SK-N-MC (cell line): ENCODE results near the gene MED6.

Experiments used
- DNase-seq: peaks from one replicate; pipeline ENCODE4 v3.0.0-alpha.2; 2011; ENCODE audit warnings: low read depth, low spot score
- H3K27ac ChIP-seq: fragments of 200-600 bp; sonication (generic); 2 replicates; pipeline ENCODE4 v1.5.1; 2016; ENCODE audit warnings: mixed run types
- H3K36me3 ChIP-seq: fragments of 200-600 bp; sonication (generic); 2 replicates; pipeline ENCODE4 v1.6.1; 2017; ENCODE audit warnings: antibody characterized with exemption, low read length, mixed read lengths; ENCODE audit not compliant: insufficient read depth
- H3K4me3 ChIP-seq: fragments of 200-600 bp; sonication (generic); 2 replicates; pipeline ENCODE4 v1.5.1; 2016
- H3K9ac ChIP-seq: fragments of 200-600 bp; sonication (generic); 2 replicates; pipeline ENCODE4 v1.8.0; 2017; ENCODE audit warnings: mixed run types, mixed read lengths; ENCODE audit not compliant: insufficient read length
- H3K9me3 ChIP-seq: fragments of 200-600 bp; sonication (generic); 2 replicates; pipeline ENCODE4 v1.6.1; 2017; ENCODE audit warnings: low read depth, mild to moderate bottlenecking, antibody characterized with exemption, low read length, moderate library complexity, mixed read lengths
- EZH2 ChIP-seq: fragments of 200-600 bp; sonication (generic); IDR thresholded peaks from one replicate; pipeline ENCODE4 v1.6.1; 2017; ENCODE audit warnings: antibody characterized with exemption
- FOXP2 ChIP-seq: optimal IDR thresholded peaks from 2 replicates; pipeline ENCODE3; 2011; ENCODE audit warnings: mild to moderate bottlenecking, moderate library complexity; ENCODE audit not compliant: insufficient read depth; ENCODE audit errors: extremely low read length, control extremely low read depth
- POLR2AphosphoS5 ChIP-seq: IDR thresholded peaks from 2 replicates; pipeline ENCODE4 v1.6.1; 2012; ENCODE audit warnings: mild to moderate bottlenecking, low read depth, low read length, borderline replicate concordance

MED6 gene, protein sequence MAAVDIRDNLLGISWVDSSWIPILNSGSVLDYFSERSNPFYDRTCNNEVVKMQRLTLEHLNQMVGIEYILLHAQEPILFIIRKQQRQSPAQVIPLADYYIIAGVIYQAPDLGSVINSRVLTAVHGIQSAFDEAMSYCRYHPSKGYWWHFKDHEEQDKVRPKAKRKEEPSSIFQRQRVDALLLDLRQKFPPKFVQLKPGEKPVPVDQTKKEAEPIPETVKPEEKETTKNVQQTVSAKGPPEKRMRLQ

DNA sequence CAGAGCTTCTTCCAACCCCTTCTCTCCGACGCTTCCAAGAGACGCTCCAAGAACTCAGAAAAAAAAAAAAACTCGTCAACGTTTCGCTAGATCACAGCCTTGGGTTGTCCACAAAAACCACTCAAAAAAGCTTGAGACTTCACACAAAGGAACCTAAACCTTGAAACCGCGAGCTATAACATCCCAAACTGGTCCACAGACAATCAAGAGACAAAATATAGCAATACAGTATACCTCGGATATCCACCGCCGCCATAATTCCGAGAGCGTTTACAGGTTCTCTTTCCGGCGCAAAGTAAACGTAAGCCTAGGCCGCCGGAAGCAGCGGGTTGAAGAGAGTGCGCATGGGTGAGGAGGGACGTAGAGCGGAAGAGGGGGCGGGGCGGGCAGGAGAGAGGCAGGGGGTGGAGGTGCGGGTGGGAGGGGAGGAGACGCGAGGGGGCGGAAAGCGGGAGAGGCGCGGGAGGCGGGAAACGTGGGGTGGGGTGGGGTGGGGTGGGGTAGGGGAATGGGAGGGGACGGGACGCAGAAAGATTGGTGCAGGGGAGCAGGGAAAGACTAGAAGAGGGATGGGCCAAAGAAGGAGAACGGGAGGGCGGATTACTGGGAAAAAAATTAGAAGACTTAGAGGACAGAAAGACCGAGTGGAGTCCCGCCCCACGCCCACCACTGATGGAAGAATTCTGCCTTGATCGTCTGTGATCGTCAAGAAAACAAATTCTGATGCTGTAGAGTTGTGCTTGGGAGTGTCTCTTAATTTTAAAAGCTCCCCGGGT lies at the start of gene MED6:
TSS of gene MED6 (minus strand) at position 274 of the 776 bp plus-strand sequence. CDS start at position 256, 18 bp downstream.
- Histone ChIP-seq H3K4me3 (peak within 1 kb of the TSS; percentile 91), H3K9ac (peak within 1 kb of the TSS; percentile 94), H3K9me3 (no peaks in the 10 kb centered on the region), H3K36me3 (peaks cover 10% of the 10 kb centered on the region; the same call in 1 of the 2 replicates), H3K27ac (peak within 1 kb of the TSS; percentile 96)
- peak; percentile 77 for DNase-seq
- no peak for TF ChIP-seq EZH2
- TF ChIP-seq POLR2AphosphoS5: peak; percentile 76
- no peak for TF ChIP-seq FOXP2

GRCh38 chr14:70649803-70650202 lies 49.3 kb upstream of the MED6 start:
- Histone ChIP-seq H3K9ac (no peak overlapping the region), H3K9me3 (no peaks in the 10 kb centered on the region), H3K27ac (no peak overlapping the region), H3K36me3 (no peaks in the 10 kb centered on the region), H3K4me3 (no peak overlapping the region)
- TF ChIP-seq POLR2AphosphoS5: no peak
- no peak for TF ChIP-seq FOXP2
- no peak for TF ChIP-seq EZH2
- DNase-seq: no peak

DNA sequence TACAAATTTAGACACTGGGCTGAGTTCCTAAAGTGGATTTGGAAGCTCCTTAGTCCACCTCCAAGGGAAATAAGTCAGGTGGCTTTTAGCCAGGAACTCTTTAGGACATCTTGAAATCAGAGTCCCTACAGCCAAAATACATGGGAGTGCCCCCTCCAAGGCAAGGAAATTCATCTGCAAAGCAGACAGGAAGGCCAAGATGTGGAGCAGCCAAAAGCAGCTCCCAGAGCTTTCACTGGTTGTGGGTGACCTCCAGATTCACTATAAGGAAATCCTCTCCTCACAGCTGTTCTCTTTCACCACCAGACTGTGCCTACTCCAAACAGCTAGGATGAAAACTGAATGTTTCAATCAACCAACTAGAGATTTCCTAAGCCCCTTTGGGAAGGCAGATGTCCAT lies 47.9 kb upstream of the MED6 start:
- H3K9me3 ChIP-seq: no peaks in the 10 kb centered on the region
- no peak overlapping the region for H3K27ac ChIP-seq
- no peak for TF ChIP-seq FOXP2
- no peak for TF ChIP-seq EZH2
- no peak for TF ChIP-seq POLR2AphosphoS5
- H3K9ac ChIP-seq: no peak overlapping the region
- H3K36me3 ChIP-seq: no peaks in the 10 kb centered on the region
- H3K4me3 ChIP-seq: no peak overlapping the region
- no peak for DNase-seq

- Histone ChIP-seq H3K9me3 (no peaks in the 10 kb centered on the region), H3K36me3 (no peaks in the 10 kb centered on the region), H3K27ac (no peak overlapping the region), H3K4me3 (no peak overlapping the region), H3K9ac (no peak overlapping the region)
- no peak for TF ChIP-seq FOXP2
- no peak for TF ChIP-seq POLR2AphosphoS5
- no peak for TF ChIP-seq EZH2
- DNase-seq: no peak
These were observed 46.2 kb upstream of the MED6 start for GRCh38 chr14:70646705-70647104.

- H3K9me3 ChIP-seq: no peaks in the 10 kb centered on the region
- TF ChIP-seq POLR2AphosphoS5 (no peak), EZH2 (no peak), FOXP2 (no peak)
- no peak overlapping the region for H3K4me3 ChIP-seq
- no peak for DNase-seq
- no peak overlapping the region for H3K9ac ChIP-seq
- no peaks in the 10 kb centered on the region for H3K36me3 ChIP-seq
- H3K27ac ChIP-seq: no peak overlapping the region
These were observed 45.4 kb upstream of the MED6 start for GRCh38 chr14:70645892-70646291.

GRCh38 chr14:70643967-70644366 lies 43.5 kb upstream of the MED6 start:
- TF ChIP-seq POLR2AphosphoS5: no peak
- TF ChIP-seq FOXP2: no peak
- TF ChIP-seq EZH2: no peak
- Histone ChIP-seq H3K9ac (no peak overlapping the region), H3K27ac (no peak overlapping the region), H3K36me3 (no peaks in the 10 kb centered on the region), H3K4me3 (peak overlapping the region; percentile 94), H3K9me3 (no peaks in the 10 kb centered on the region)
- DNase-seq: no peak

DNA sequence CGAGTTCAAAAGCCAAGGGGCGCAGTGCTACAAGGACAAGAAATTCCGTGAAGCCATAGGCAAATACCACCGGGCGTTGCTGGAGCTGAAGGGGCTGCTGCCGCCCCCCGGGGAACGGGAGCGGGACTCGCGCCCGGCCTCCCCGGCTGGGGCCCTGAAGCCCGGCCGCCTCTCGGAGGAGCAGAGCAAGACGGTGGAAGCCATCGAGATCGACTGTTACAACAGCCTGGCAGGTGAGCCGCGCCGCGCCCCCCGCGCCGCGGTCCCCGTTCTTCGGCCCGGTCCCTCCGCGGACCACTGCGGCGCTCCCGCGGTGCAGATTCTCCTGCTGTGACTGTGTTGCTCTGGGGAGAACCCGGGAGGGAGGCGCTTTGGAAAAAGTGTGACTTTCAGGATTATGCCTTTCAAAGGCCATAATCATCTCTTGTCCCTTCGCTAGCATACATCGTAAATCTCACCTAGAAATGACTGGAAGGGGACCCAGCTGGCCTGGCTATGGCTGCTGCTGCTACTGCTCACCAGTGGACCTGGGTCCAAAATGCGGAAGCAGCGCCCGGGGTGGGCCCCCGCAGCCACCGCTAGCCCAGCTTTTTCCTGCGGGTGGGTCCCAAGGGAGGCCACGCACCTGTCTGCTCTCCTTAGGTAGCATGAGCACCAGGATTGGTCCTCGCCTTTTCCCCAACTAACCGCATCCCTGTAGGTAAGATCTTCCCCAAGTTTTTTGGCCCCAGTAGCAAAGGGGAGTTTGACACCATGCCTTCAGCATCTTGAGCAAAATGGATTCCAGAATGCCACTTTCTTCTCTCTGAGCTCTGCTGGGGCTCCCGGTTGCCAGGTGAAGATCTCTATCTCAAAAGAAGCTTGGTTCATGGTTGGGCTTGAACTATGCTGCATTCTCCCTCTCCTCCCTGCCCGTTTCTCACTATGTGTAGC lies 42.1 kb upstream of the MED6 start:
- H3K36me3 ChIP-seq: no peaks in the 10 kb centered on the region
- no peaks in the 10 kb centered on the region for H3K9me3 ChIP-seq
- H3K9ac ChIP-seq: peak overlapping the region; percentile 66
- no peak for DNase-seq
- H3K27ac ChIP-seq: no peak overlapping the region
- peak overlapping the region; percentile 94 for H3K4me3 ChIP-seq
- TF ChIP-seq EZH2: no peak
